OCI-LY1 (cell line): ENCODE results near the gene SLC24A4.

Source experiments
- H2AFZ ChIP-seq: fragments of 200-600 bp; sonication (generic), shearing (Covaris generic); 2 replicates; pipeline ENCODE4 v1.6.0; 2014; ENCODE audit warnings: antibody characterized with exemption, mild to moderate bottlenecking, low read length
- H3F3A ChIP-seq: fragments of 200-600 bp; sonication (generic), shearing (Covaris generic); 2 replicates; pipeline ENCODE4 v1.6.0; 2014; ENCODE audit warnings: mild to moderate bottlenecking, antibody characterized with exemption, low read length, moderate library complexity; ENCODE audit not compliant: insufficient read depth
- H3K27ac ChIP-seq: fragments of 200-600 bp; sonication (generic); 2 replicates; pipeline ENCODE4 v1.5.1; 2014; ENCODE audit warnings: low read length, mixed run types, mild to moderate bottlenecking, low read depth; ENCODE audit not compliant: poor library complexity, severe bottlenecking
- H3K27me3 ChIP-seq: fragments of 200-600 bp; sonication (generic); 2 replicates; pipeline ENCODE4 v1.6.0; 2014; ENCODE audit warnings: antibody characterized with exemption, mild to moderate bottlenecking, low read length, moderate library complexity; ENCODE audit not compliant: insufficient read depth
- H3K36me3 ChIP-seq: fragments of 200-600 bp; sonication (generic); 2 replicates; pipeline ENCODE4 v1.6.1; 2014; ENCODE audit warnings: mild to moderate bottlenecking, antibody characterized with exemption, low read length, moderate library complexity, mixed read lengths; ENCODE audit not compliant: insufficient read depth
- H3K4me1 ChIP-seq: fragments of 200-600 bp; sonication (generic); 2 replicates; pipeline ENCODE4 v1.5.1; 2014; ENCODE audit warnings: mild to moderate bottlenecking, low read length, moderate library complexity; ENCODE audit not compliant: insufficient read depth, severe bottlenecking
- H3K4me2 ChIP-seq: fragments of 200-600 bp; sonication (generic), shearing (Covaris generic); 2 replicates; pipeline ENCODE4 v1.6.1; 2014; ENCODE audit warnings: low read length
- H3K4me3 ChIP-seq: fragments of 200-600 bp; sonication (generic); 2 replicates; pipeline ENCODE4 v1.5.1; 2014; ENCODE audit warnings: low read length, low read depth, mild to moderate bottlenecking, mixed read lengths; ENCODE audit not compliant: poor library complexity, severe bottlenecking
- H3K79me2 ChIP-seq: fragments of 200-600 bp; shearing (Covaris generic); 2 replicates; pipeline ENCODE4 v1.6.1; 2016; ENCODE audit warnings: mixed run types, low read length, mixed read lengths; ENCODE audit not compliant: insufficient read depth
- H3K9ac ChIP-seq: fragments of 200-600 bp; sonication (generic), shearing (Covaris generic); 2 replicates; pipeline ENCODE4 v1.6.1; 2014; ENCODE audit warnings: mild to moderate bottlenecking, low read length, mixed read lengths
- H3K9me2 ChIP-seq: fragments of 200-600 bp; sonication (generic), shearing (Covaris generic); 2 replicates; pipeline ENCODE4 v1.6.1; 2014; ENCODE audit warnings: low read depth, mild to moderate bottlenecking, low read length, mixed read lengths
- H3K9me3 ChIP-seq: fragments of 200-600 bp; shearing (Covaris generic); 2 replicates; pipeline ENCODE4 v1.6.1; 2014; ENCODE audit warnings: low read length, mixed read lengths
- H4K20me1 ChIP-seq: fragments of 200-600 bp; sonication (generic), shearing (Covaris generic); 2 replicates; pipeline ENCODE4 v1.6.0; 2016; ENCODE audit warnings: mild to moderate bottlenecking, low read length; ENCODE audit not compliant: insufficient read depth
- EZH2 ChIP-seq: fragments of 200-600 bp; sonication (generic), shearing (Covaris generic); IDR thresholded peaks from 2 replicates; pipeline ENCODE4 v1.8.0; 2017; ENCODE audit warnings: borderline replicate concordance, mixed run types, mild to moderate bottlenecking, antibody characterized with exemption, low read length, moderate library complexity, mixed read lengths
- TF ChIP-seq, protein P1 (sequence below): fragments of 200-600 bp; sonication (generic), shearing (Covaris generic); IDR thresholded peaks from 2 replicates; pipeline ENCODE4 v1.5.1; 2017; ENCODE audit warnings: mild to moderate bottlenecking, antibody characterized with exemption, low read length, moderate library complexity, mixed read lengths

The SLC24A4 gene

DNA sequence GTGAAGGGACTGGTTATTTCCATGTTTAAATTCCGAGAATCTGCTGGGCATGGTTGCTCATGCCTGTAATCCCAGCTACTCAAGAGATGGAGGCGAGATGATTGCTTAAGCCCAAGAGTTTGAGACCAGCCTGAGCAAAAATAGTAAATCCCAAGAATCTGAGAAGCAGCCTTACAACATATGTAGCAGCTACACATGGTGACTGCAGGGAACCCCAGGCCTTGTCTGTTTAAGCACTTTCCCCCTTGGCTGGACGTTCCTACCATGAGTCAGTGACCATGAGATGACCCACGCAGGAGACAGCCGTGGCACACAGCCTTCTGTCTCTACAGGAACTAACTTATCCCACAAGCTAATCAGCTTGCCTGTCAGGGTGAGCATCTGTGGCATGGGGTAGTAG is 5.5 kb upstream of the SLC24A4 start:
- Histone ChIP-seq H3K9me2 (no peaks in the 10 kb centered on the region), H3K4me2 (no peak overlapping the region), H3K36me3 (no peaks in the 10 kb centered on the region), H4K20me1 (no peaks in the 10 kb centered on the region), H3K4me1 (no peaks in the 10 kb centered on the region), H3K27me3 (no peaks in the 10 kb centered on the region), H2AFZ (no peak overlapping the region), H3K27ac (no peak overlapping the region), H3K4me3 (no peak overlapping the region), H3K9ac (no peak overlapping the region), H3F3A (no peaks in the 10 kb centered on the region), H3K79me2 (no peaks in the 10 kb centered on the region), H3K9me3 (no peaks in the 10 kb centered on the region)
- no peak for TF ChIP-seq EZH2
- TF ChIP-seq, protein P1, sequence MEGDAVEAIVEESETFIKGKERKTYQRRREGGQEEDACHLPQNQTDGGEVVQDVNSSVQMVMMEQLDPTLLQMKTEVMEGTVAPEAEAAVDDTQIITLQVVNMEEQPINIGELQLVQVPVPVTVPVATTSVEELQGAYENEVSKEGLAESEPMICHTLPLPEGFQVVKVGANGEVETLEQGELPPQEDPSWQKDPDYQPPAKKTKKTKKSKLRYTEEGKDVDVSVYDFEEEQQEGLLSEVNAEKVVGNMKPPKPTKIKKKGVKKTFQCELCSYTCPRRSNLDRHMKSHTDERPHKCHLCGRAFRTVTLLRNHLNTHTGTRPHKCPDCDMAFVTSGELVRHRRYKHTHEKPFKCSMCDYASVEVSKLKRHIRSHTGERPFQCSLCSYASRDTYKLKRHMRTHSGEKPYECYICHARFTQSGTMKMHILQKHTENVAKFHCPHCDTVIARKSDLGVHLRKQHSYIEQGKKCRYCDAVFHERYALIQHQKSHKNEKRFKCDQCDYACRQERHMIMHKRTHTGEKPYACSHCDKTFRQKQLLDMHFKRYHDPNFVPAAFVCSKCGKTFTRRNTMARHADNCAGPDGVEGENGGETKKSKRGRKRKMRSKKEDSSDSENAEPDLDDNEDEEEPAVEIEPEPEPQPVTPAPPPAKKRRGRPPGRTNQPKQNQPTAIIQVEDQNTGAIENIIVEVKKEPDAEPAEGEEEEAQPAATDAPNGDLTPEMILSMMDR: no peak

DNA sequence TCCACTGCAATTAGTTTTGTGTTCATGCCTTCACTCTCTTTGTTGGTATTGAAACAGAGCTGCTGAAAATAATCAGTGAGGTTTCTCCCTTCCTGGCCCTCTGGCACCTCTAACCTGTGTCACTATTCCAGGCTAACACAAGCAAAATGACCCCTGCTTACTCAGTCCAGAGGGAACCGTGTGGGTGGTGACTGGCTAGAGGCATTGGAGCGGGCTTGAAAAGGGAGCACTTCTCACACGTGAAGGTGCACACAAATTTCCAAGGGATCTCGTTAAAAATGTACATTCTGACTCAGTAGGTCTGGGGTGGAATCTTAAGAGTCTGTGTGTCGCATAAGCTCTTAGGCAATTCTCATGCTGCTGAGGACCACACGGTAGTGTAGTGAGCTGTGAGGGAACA is 1.3 kb upstream of the SLC24A4 start:
- TF ChIP-seq, protein P1: no peak
- no peak for TF ChIP-seq EZH2
- no peaks in the 10 kb centered on the region for H3F3A ChIP-seq

DNA sequence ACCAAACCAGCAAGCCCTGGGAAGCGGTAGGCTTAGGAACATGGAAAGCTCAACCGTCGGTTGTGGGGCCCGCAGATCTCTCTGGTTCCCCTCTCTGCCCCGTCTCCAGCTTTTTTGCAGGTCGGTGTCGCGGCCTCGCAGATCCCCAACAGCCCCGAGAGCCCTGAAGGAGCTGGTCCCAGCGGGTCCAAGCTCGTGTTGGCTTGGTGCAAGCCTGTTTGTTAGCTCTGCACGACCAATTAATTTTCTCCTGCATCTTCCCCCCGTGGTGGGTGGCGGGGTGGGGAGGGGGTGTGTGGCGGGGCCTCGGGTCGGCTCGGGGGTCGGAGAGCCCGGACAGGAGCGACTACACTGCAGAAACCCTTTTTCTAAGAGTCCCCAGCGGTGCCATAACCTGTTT is 449 bp upstream of the SLC24A4 start:
- Histone ChIP-seq H3K4me3 (no peak overlapping the region), H3F3A (no peaks in the 10 kb centered on the region), H3K36me3 (no peaks in the 10 kb centered on the region), H4K20me1 (no peaks in the 10 kb centered on the region), H3K4me2 (no peak overlapping the region), H3K79me2 (no peaks in the 10 kb centered on the region), H3K27me3 (no peaks in the 10 kb centered on the region), H3K9me3 (no peaks in the 10 kb centered on the region), H3K27ac (no peak overlapping the region), H3K9ac (no peak overlapping the region), H3K4me1 (no peaks in the 10 kb centered on the region), H3K9me2 (no peaks in the 10 kb centered on the region), H2AFZ (no peak overlapping the region)
- TF ChIP-seq, protein P1: no peak
- TF ChIP-seq EZH2: no peak

More for the DNA sequence above, 1.3 kb upstream of the SLC24A4 start:
- H3K9me3 ChIP-seq: no peaks in the 10 kb centered on the region
- no peaks in the 10 kb centered on the region for H3K9me2 ChIP-seq
- H3K79me2 ChIP-seq: no peaks in the 10 kb centered on the region
- H3K4me2 ChIP-seq: no peak overlapping the region
- no peak overlapping the region for H3K4me3 ChIP-seq
- H3K9ac ChIP-seq: no peak overlapping the region
- no peaks in the 10 kb centered on the region for H3K4me1 ChIP-seq
- no peak overlapping the region for H3K27ac ChIP-seq
- H3K36me3 ChIP-seq: no peaks in the 10 kb centered on the region
- no peaks in the 10 kb centered on the region for H4K20me1 ChIP-seq
- no peaks in the 10 kb centered on the region for H3K27me3 ChIP-seq
- H2AFZ ChIP-seq: no peak overlapping the region
